ENCODE results near the gene WNT3A. TPM values are rescaled to one million over a fixed set of nuclear protein-coding genes. Genes with fewer than 3 reads are reported as not detected.
A peak's percentile ranks its signal among the peaks of the same experiment; 100 is the strongest.

The WNT3A gene
- total and polyA plus RNA-seq, 2 of the 4 experiments (the other 2 are of a cell fraction), result not detected

DNA sequence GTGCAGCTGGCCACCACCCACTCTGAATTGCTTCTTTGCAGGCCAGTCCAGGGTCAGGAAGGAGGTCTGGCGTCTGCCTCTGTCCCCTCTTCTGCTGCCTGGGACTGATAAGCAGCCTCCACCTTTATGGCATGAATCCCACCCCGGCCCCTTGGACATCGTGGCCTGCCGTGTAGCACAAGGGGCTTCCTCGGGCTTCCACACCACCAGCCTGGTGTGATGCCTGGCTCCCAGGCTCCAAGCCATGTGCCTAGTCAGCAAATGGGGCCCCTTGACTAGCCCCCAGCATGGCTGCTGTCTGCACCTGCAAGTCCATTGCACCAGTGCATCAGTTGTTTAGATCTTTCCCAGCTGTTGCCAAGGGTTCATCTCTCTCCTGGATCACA, 65.9 kb downstream of the WNT3A start:
- H3K14ac ChIP-seq (replicated peaks; ENCODE audit: low read depth, low read length), result no peak overlapping the region
- no peaks in the 10 kb centered on the region for H3K4me1 ChIP-seq (ENCODE audit: control insufficient read depth, insufficient read depth, low read length)
- H3K36me3 ChIP-seq (ENCODE audit: control insufficient read depth, insufficient read depth, low read length), result no peaks in the 10 kb centered on the region
- H2BK120ac ChIP-seq (ENCODE audit: low read depth, low read length), result no peak overlapping the region
- H3K23ac ChIP-seq (ENCODE audit: low read depth, low read length), result no peak overlapping the region
- no peak overlapping the region for H3K4me2 ChIP-seq (ENCODE audit: low read depth, low read length)
- BruUV-seq (replicated peaks), result no TSS peak
- peaks cover 12% of the 10 kb centered on the region for H4K20me1 ChIP-seq (ENCODE audit: insufficient read depth, low read length)
- H2BK5ac ChIP-seq (ENCODE audit: low read depth, low read length, poor library complexity, severe bottlenecking), result no peak overlapping the region
- H2BK20ac ChIP-seq (ENCODE audit: low read depth, low read length), result no peak overlapping the region
- WGBS, 2 experiments (ENCODE audit: extremely low coverage in 2 of 2, insufficient read length in 1 of 2), result 62% methylated on average over 4 of the region's 5 CpGs; no CpG with 5 or more reads in 1 of the 2 experiments
- H3K4me3 ChIP-seq (ENCODE audit: insufficient read depth, low read depth, low read length), result no peak overlapping the region
- no peak overlapping the region for H3K18ac ChIP-seq (ENCODE audit: low read depth, low read length)
- H3K9me3 ChIP-seq (ENCODE audit: control insufficient read depth, insufficient read depth, low read length), result no peaks in the 10 kb centered on the region
- no peak overlapping the region for H3K4ac ChIP-seq (ENCODE audit: low read depth, low read length)
- H3K27ac ChIP-seq (ENCODE audit: insufficient read depth, low read length), result no peak overlapping the region
- no peak overlapping the region for H4K91ac ChIP-seq (ENCODE audit: insufficient read depth, low read depth, low read length)
- H2AK9ac ChIP-seq (replicated peaks; ENCODE audit: low read depth, low read length, poor library complexity), result no peak overlapping the region
- POLR2A ChIA-PET (ENCODE audit: unreplicated experiment), result no interaction called here
- H3K9ac ChIP-seq (ENCODE audit: low read depth, low read length), result no peak overlapping the region
- TF ChIP-seq NFE2L2 (IDR thresholded peaks at IDR 0.05; ENCODE audit: low read depth, low read length) (no peak), SMC3 (IDR thresholded peaks at IDR 0.05; ENCODE audit: low read depth, low read length) (no peak), CHD1 (IDR thresholded peaks at IDR 0.05; ENCODE audit: low read depth, low read length) (no peak), MAFK (IDR thresholded peaks at IDR 0.05; ENCODE audit: low read depth, low read length) (no peak), BHLHE40 (IDR thresholded peaks at IDR 0.05; ENCODE audit: low read depth, low read length) (no peak)
- TF ChIP-seq, protein P1, sequence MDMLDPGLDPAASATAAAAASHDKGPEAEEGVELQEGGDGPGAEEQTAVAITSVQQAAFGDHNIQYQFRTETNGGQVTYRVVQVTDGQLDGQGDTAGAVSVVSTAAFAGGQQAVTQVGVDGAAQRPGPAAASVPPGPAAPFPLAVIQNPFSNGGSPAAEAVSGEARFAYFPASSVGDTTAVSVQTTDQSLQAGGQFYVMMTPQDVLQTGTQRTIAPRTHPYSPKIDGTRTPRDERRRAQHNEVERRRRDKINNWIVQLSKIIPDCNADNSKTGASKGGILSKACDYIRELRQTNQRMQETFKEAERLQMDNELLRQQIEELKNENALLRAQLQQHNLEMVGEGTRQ (IDR thresholded peaks at IDR 0.05; ENCODE audit: low read depth, low read length), result no peak
- H3K9me1 ChIP-seq (ENCODE audit: insufficient read depth, low read length), result no peaks in the 10 kb centered on the region
- dilution Hi-C loops (cut with HindIII; ENCODE audit: low sequenced_read_pairs, unreplicated experiment) (no loop called here), intact Hi-C loops (cut with micrococcal nuclease) (no loop called here), in situ Hi-C loops (cut with MboI; ENCODE audit: low sequenced_read_pairs) (no loop called here)
- H2BK15ac ChIP-seq (ENCODE audit: low read depth, low read length), result no peak overlapping the region
- DNase-seq, result no peak
- H2AFZ ChIP-seq (replicated peaks; ENCODE audit: low read length, poor library complexity), result peak overlapping the region; percentile 33
- CTCF ChIA-PET, result no interaction called here
- H3K56ac ChIP-seq (ENCODE audit: extremely low read depth, insufficient read depth, low read length), result no peak overlapping the region
- peaks cover 17% of the 10 kb centered on the region for H3K27me3 ChIP-seq (ENCODE audit: control insufficient read depth, insufficient read depth, low read length)
- no peak overlapping the region for H4K8ac ChIP-seq (ENCODE audit: low read depth in 2 of 2, low read length in 2 of 2)
- H4K5ac ChIP-seq (ENCODE audit: low read depth, low read length), result no peak overlapping the region
- H3K79me1 ChIP-seq (ENCODE audit: low read depth in 1 of 2, low read length in 2 of 2), result no peaks in the 10 kb centered on the region
- H2AK5ac ChIP-seq (ENCODE audit: low read depth, low read length), result no peak overlapping the region
- ATAC-seq (ENCODE audit: low read depth), result no peak
